Neutrophil (primary cell): Measurements from ENCODE around the gene POLR1G.

Experiments
- H3K27ac ChIP-seq: fragments of 200-600 bp; sonication (generic); 2 replicates; pipeline ENCODE4 v1.5.1; 2016; ENCODE audit warnings: mild to moderate bottlenecking, moderate library complexity
- H3K27me3 ChIP-seq: fragments of 200-600 bp; sonication (generic); 2 replicates; pipeline ENCODE4 v1.6.0; 2016; ENCODE audit warnings: mild to moderate bottlenecking
- H3K36me3 ChIP-seq: fragments of 200-600 bp; sonication (generic); 2 replicates; pipeline ENCODE4 v1.5.1; 2017
- H3K4me1 ChIP-seq, 2 experiments: fragments of 200-600 bp in 1 of 2; sonication (generic) in 1 of 2; 1 replicate in 1 of 2; 2 replicates in 1 of 2; pipeline versions ENCODE4 v1.5.1 to v1.6.1; 2013 to 2016; ENCODE audit warnings: low read depth in 1 of 2, low read length in 1 of 2, mild to moderate bottlenecking in 1 of 2, moderate library complexity in 1 of 2; ENCODE audit not compliant: control insufficient read depth in 1 of 2, insufficient read depth in 1 of 2
- H3K4me3 ChIP-seq, 2 experiments: fragments of 200-600 bp in 1 of 2; sonication (generic) in 1 of 2; 1 replicate in 1 of 2; 2 replicates in 1 of 2; pipeline ENCODE4 v1.5.1; 2013 to 2016; ENCODE audit warnings: low read depth in 1 of 2, low read length in 1 of 2, mild to moderate bottlenecking in 1 of 2, moderate library complexity in 1 of 2
- H3K9me3 ChIP-seq: fragments of 200-600 bp; sonication (generic); 2 replicates; pipeline ENCODE4 v1.5.1; 2016
- TF ChIP-seq, protein P1 (sequence below): fragments of 200-600 bp; sonication (generic); IDR thresholded peaks from 2 replicates; pipeline ENCODE4 v1.5.1; 2016; ENCODE audit warnings: antibody characterized with exemption

Gene POLR1G

DNA sequence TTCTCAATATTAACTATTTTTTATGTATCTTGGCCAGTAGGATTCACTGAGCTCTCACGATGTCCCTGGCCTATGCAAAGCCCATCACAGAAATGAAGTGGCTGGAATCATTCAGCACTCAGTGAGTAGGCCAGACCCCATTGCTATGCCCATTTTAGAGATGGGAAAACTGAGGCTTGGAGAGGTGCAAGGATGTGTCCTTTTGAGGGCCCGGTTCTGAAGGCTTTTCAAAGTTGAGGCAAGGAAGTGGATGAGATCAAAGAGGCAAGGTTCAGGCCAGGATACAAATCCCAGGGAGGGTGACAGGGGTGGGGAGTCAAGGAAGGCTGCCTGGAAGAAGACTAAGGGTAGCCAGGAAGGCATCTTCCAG, 35.9 kb downstream of the POLR1G start:
- Histone ChIP-seq H3K27ac (peak overlapping the region; percentile 84), H3K9me3 (no peaks in the 10 kb centered on the region), H3K4me3 (peak overlapping the region; percentile 54 to 60), H3K4me1 (peaks cover 38 to 48% of the 10 kb centered on the region in 2 experiments), H3K36me3 (no peaks in the 10 kb centered on the region), H3K27me3 (peaks cover 43% of the 10 kb centered on the region)
- TF ChIP-seq, protein P1, sequence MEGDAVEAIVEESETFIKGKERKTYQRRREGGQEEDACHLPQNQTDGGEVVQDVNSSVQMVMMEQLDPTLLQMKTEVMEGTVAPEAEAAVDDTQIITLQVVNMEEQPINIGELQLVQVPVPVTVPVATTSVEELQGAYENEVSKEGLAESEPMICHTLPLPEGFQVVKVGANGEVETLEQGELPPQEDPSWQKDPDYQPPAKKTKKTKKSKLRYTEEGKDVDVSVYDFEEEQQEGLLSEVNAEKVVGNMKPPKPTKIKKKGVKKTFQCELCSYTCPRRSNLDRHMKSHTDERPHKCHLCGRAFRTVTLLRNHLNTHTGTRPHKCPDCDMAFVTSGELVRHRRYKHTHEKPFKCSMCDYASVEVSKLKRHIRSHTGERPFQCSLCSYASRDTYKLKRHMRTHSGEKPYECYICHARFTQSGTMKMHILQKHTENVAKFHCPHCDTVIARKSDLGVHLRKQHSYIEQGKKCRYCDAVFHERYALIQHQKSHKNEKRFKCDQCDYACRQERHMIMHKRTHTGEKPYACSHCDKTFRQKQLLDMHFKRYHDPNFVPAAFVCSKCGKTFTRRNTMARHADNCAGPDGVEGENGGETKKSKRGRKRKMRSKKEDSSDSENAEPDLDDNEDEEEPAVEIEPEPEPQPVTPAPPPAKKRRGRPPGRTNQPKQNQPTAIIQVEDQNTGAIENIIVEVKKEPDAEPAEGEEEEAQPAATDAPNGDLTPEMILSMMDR = no peak

DNA sequence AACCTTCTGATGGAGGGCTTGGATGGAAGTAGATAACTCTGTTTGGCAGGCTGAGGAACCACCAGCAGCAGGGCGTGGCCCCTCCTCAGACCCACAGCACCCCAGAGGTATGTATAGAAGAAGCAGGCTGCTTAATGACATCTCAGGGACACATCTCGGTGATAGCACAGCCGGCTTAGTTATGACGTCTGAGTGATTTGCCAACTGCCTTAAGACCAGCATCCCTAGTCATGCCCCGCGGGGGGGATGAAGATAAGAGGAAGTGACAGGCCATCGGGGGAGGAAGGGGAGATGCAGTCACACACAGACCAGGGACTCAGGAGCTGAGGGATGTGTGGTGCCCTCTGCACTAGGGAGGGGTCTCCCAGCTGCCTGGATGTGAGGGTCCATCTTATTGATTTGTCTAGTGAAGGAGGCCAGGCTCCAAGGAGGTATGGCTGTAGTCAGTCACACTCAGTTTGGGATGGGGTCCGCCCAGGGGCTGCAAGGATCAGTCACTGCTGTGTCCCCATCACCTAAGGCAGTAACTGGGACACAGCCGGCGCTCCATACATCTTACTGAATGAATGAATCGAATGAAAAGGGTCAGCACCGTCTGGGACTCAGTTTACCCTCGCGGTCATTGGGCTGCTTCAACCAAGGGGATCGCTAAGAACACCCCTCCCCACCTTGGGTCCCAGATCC, 36.5 kb downstream of the POLR1G start:
- Histone ChIP-seq H3K9me3 (no peaks in the 10 kb centered on the region), H3K4me1 (peaks cover 38 to 48% of the 10 kb centered on the region in 2 experiments), H3K27ac (peak overlapping the region; percentile 84), H3K27me3 (peaks cover 43% of the 10 kb centered on the region), H3K4me3 (peak overlapping the region; percentile 54 to 60), H3K36me3 (no peaks in the 10 kb centered on the region)
- TF ChIP-seq, protein P1 = peak; percentile 63

DNA sequence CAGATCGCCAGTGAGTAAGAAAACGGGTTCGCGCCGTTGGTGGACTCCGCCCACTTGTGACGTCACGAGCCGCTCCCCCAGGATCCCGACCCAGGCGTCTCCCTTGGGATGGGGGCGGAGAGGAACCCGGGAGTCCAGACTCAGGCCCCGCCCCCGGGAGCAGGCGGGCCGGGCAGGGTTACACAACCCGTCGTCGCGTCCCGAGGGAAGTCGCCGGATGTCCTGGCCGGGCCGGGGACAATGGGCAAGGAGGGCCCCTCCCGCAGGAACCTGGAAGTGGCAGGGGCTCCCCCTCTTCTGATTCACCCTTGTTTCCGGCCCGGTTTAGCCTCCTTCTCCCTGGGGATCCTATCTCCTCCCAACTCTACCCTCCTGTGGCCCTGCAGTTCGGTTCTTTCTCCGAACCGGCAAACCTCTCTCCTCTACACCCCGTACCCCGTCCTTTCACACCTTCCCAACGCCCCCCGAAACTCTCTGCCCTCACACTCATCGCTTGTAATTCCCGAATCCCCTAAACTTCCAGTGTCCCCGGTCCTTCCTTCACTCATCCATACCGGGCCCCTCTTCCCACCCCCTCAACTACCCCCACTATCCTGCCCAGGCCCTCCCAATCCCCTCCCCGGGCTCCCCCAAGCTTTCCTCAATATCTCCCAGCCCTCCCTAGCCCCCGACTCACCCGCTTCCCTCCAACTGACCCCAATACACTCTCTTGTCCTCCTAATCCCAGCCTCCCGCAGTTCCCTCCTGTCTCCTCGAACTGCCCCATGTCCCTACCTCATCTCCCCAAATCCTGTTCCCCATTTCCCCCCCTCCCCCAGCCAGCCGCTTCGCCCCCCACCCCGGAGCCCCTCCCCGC, 37.2 kb downstream of the POLR1G start:
- H3K36me3 ChIP-seq = no peaks in the 10 kb centered on the region
- peak overlapping the region; percentile 54 to 60 for H3K4me3 ChIP-seq
- H3K4me1 ChIP-seq = peaks cover 38 to 48% of the 10 kb centered on the region in 2 experiments
- H3K9me3 ChIP-seq = no peaks in the 10 kb centered on the region
- TF ChIP-seq, protein P1 = no peak
- peaks cover 43% of the 10 kb centered on the region for H3K27me3 ChIP-seq
- peak overlapping the region; percentile 84 for H3K27ac ChIP-seq

DNA sequence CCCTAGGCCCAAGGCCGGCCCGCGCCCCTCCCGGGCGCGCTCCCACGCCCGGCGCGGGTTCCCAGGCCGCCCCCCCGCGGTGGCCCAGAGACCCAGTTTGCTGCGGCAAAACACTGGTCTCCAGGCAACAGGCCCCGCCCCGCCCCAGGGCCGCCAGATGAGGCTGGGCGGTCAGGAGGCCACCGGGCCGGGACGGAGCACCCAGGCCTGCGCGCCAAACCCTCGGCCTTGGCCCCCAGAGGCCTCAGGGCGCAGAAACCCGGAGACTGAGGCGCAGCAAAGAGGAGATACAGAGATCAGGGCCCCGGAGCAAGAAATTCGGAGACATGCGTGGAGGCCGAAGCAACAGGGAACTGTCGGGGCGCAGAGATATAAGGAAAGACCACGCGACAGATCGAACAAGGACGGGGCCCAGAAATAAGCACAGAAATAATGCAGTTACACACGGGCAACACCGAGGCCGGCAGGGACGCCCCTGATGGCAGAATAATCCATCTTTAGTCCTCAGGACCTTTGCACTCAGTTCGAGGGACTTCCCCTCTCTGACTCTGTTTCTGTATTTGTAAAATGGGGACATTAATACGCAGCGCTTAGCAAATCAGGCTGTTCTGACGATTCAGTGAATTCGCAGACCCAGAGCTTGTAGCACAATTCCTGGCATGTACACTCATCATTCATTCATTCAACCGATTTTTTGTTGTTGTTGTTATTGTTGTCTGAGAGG, 38.0 kb downstream of the POLR1G start:
- Histone ChIP-seq H3K4me1 (peaks cover 39 to 48% of the 10 kb centered on the region in 2 experiments), H3K36me3 (no peaks in the 10 kb centered on the region), H3K27me3 (peaks cover 43% of the 10 kb centered on the region), H3K27ac (peak overlapping the region; percentile 84), H3K9me3 (no peaks in the 10 kb centered on the region), H3K4me3 (peak overlapping the region; percentile 1 to 54)
- TF ChIP-seq, protein P1 = peak; percentile 45

DNA sequence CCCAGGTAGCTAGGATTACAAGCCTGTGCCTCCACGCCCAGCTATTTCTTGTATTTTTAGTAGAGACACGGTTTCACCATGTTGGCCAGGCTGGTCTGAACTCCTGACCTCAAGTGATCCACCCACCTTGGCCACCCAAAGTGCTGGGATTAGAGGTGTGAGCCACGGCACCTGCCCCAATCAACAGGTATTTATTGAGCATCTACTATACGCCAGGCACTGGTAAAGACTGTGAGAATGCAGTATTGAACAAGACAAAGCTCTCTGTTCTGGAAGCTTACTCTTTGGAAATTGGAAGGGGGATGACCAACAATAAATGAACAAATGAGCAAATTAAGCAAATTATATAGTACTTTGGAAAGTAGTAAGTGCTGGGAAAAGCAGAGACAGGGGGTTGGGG, 38.7 kb downstream of the POLR1G start:
- Histone ChIP-seq H3K9me3 (no peaks in the 10 kb centered on the region), H3K4me1 (peaks cover 42 to 48% of the 10 kb centered on the region in 2 experiments), H3K27ac (peak overlapping the region; percentile 84), H3K27me3 (peaks cover 43% of the 10 kb centered on the region), H3K36me3 (no peaks in the 10 kb centered on the region), H3K4me3 (peak overlapping the region in 1 of 2 experiments; percentile 54)
- TF ChIP-seq, protein P1 = no peak
